HG03097 (cell line): ENCODE measurements around the gene KCNJ6.
"Not testable (repeated sequence)": the region's sequence is repeated elsewhere in the genome, so short reads cannot be mapped to it uniquely, and the experiment has no call there.

Experiments used
- ATAC-seq: cut with Tn5 transposase; IDR thresholded peaks from one replicate; pipeline ENCODE4 v1.9.1; 2021; ENCODE audit not compliant: unreplicated experiment, low FRiP score

KCNJ6 gene

DNA sequence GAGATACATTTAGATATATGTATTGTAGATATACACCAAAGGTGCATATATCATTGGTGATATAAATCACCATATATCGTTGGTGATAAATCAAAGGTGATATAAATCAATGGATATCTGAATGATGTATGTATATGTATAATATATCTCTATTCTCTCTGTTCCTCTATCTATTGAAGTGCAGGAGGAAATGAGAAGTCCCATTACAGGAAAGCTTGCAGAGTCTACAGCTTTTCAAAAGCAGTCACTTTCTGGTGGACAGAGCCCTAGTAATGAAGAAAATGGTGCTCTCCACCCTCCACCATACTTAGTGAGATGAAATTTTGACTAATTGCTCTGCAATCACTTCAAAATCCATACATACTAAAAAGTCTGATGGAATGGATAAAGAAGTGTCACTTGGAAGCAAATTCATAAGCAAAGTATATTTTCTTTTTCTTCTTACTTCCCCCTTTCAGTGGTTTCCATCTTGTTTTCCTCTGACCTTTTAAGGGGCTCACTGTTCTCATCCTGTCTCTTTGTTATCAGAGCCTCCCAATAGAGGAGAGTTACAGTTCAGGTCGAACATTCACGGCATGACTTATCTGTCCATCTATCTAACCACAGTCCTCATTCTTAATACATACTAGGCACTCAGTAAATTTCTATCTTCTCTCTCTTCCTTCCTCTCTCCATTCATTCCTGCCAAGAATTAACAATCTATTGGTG is 227.2 kb downstream of the KCNJ6 start:
- ATAC-seq = no peak

DNA sequence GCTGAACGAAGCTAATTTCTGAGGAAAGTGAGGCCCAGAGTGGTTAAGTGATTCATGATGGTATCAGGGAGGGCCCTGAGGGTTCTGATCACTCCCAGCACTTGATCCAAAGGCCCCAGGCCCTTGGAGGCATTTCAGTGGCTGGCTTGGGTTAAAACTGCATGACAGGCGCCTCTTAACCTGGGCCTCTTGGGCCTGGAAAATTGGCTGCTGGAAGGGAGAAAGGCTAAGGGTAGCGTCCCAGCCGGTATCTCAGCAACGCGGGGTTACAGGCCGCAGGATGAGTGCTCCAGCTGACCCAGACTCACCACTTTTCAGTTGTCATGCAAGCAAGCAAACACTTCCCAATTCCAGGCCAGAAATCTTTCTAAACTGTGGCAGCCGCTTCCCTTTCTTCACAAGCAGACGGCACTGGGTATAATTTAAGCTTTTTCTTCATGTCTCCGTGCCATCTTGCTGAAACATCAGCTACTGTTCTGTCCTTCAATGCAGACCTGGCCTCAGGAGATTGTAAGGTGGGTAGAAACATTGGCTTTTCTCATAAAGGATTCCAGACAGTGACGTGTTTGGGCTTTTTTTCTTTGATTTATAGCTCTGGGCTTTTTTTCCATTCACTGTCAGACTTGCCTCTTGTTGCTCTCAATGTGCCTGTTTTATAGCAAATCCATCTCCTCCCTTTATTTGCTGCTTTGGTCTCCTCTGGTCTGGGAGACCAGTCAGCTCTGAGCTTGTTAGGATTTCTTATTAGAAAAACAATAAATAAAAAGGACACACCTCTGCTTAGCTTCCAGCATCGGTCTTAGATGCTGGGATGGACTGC is 229.1 kb downstream of the KCNJ6 start:
- ATAC-seq = no peak

DNA sequence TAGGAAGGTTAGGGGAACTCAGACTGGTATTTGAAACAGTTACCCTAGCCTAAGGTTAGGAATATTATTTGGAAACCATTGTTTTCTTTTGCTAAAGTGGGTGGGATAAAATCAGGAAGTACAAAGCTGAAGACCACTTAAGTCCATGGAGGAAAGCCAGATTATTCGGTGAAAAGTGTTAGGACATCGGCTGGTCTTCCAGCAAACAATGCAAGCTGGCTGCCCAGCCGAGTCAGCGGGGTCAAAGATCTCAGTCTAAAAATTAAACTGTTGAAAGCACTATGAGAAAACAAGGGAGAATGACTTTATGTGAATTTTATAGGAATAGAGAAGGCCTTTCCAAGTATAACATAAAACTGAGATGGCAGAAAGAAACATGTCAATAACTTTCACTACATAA is 231.7 kb downstream of the KCNJ6 start:
- no peak for ATAC-seq

DNA sequence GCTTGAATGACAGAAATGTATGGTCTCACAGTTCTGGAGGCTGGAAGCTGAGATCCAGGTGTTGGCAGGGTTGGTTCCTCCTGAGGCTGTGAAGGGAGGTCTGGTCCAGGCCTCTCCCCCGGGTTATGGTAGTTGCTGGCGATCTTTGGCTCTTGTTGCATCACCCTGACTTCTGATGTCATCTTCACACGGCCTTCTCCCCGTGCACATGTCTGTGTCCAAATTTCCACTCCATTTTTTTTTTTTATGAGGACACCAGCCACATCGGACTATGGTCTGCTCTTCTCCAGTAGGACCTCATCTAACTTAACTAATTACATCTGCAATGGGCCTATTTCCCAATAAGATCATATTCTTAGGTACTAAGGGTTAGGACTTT is 232.2 kb downstream of the KCNJ6 start:
- ATAC-seq = no peak

DNA sequence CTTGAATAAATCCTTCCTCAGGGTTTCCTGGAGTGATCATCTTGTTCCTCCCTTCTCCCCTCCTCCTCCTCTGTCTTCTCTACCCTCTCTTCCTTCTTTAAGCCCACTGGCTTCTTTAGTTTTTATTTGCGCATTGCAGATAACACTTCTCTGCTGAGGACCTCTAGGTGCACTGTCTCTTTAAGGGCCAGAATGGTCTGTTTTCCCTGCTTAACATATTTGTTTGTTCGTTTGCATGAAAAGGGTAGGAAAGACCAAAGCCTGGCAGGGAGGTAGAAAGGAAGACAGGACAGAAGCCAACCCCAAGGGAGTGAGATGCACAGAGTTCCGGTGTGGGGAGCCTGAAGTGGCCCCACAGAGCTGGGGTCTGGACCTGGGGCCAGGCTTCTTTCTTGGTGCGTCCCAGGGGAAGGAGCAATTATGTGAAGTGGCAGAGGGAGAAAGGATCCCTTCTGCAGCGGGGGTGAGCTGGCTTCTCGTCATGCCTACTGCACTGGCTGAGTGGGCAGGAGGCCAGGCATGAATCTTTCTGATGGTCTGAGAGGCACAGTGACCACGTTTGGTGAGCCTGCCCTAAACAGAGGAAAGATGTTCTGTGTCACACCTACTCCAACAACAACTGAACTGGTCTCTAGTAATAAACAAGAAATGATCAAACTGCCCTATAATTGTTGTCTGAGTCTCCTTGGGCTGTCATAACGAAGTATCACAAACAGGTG is 232.7 kb downstream of the KCNJ6 start:
- no peak for ATAC-seq

DNA sequence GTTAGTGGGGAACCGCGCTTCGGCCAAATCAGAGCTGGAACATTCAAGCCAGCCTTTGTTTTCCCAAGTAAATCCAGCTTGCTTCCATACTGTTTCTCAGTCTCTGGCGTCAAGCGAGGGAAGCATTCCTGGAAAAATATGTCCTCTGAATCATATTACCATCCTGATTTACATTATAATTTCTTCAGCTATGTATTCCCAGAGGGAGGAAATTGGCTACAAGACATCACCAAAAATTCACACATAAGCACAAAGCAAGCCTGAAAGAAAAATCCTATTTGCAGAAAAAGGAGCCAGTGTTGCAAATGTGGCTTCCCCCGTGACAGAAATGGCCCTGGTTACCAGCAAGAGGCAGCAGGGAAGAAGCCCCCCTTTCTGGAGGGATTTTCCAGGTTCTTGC is 233.3 kb downstream of the KCNJ6 start:
- no peak for ATAC-seq

DNA sequence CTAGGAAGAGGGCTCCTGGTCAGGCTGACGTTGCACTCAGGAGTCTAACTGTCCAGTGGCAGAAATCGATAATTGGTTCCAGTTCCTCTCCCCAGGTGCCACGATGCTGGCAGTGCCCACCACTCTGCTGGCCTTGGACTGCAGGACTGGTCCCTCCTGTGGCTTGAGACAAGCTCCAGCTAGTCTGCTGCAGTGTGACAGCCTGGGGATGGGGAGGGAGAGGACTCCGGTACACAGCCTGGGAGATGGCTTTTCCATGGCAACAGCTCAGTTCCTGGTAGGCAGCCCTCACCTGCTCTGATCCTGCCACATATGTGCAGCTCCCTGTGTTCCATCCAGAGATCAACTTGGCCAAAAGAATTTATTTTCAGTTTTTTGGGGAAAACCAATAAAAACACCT is 239.3 kb downstream of the KCNJ6 start:
- ATAC-seq = no peak

DNA sequence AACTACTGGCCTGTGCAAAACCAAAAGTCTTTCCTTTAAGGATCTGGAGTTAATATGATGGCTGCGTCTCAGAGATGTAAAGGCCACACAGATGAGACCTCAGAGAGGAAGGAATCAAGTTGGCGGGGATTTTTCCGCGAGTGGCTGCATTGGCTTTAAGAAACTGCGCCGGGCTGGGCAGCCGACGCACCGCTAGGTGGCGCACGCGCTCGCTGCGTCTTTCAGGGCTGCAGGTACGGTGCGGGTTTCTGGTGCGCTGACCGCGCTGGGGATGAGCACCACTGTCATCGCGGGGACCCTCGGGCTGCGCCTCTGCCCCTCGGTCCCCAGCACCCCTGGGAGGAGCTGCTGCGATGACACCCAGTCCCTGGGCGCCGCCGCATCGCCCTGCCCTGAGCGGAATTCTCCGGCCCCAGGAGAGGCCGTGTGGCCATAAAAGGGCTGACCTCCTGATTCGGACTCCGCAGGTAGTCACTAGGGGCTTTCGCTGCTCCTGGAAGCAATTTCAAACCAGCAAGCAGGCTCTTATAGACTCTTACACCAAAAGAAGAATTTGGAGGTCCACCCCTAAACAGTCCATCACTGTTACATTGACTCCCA is 241.0 kb downstream of the KCNJ6 start:
- no peak for ATAC-seq

DNA sequence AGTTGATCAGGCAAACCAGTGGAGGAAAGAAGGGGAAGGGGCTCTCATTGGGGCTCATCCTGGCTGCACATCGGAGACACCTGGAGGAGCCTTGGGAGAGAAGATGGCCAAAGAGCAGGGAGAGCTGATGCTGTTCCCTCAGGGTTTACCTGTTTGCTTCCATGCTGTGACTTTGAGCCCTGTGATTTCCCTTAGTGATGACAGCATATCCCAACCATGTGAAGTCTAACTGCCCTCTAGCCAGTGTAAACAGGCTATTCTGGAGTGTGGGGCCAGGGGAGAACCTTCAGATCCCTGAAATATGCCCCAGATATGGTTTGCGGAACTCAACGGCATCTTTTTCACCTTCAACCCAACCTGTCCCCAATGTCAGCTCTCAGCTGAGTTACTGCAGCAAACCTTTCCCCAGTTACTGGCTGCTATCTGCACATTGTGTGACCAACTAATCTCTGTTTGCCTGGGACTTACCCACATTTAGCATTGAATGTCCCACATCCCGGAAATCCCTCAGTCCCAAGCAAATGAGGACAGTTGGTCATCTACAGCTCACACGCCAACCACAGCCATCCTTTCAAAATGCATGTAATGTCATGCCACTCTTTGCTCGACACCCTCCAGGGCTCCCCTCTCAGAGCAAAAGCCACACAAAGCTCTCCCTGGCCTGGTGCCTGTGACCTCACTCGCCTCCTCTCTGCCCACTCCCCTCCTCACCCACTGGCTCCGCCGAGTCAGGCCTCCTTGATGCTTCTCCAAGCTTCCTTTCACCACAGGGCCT is 242.3 kb downstream of the KCNJ6 start:
- no peak for ATAC-seq

DNA sequence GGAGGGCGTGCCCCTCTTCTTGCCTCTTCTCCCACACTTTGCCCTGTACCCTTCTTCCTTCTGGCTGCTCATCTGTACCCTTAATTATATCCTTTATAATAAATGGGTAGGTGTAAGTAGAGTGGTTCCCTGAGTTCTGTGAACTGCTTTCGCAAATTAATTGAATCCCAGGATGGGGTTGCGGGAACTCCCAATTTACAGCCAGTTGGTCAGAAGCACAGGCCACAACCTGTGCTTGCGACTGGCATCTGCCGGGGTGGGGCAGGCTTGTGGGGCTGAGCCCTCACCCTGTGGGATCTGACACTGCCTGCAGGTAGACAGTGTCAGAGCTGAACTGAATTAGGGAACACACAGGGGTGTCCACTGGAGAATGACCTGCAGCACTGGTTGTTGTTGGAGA is 244.9 kb downstream of the KCNJ6 start:
- ATAC-seq = no peak

DNA sequence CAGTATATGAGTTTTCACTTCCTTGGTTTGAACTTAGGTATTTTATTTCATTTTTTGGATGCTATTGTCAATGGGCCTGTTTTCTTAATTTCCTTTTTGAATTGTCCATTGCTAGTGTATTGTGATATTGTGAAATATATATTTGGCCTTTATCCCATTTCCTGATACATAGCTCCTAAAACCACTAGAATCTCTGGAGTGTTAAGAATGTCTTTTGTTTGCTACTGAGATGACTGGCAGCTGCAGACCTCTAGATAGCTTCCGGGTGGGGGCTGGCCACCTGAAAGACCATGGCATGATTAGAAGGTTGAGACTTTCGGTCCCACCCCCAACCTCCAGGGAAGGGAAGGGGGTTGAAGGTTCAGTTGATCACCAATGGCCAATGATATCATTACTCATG is 245.4 kb downstream of the KCNJ6 start:
- no peak for ATAC-seq

DNA sequence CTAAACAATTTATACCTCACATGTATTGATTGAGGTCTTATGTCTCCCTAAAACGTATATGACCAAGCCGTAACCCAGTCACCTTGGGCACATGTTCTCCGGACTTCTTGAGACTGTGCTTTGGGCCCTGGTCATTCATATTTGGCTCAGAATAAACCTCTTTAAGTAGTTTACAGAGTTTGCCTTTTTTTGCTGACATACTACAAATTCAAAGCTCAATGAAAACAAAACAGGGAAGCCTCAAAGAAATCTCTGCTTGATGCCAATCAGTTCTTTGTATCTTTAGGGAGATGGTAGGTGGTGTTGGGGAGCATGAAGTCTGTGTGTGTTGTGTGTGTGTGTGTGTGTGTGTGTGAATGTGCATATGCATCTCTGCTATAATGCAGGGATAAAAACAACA is 247.0 kb downstream of the KCNJ6 start:
- no peak for ATAC-seq

DNA sequence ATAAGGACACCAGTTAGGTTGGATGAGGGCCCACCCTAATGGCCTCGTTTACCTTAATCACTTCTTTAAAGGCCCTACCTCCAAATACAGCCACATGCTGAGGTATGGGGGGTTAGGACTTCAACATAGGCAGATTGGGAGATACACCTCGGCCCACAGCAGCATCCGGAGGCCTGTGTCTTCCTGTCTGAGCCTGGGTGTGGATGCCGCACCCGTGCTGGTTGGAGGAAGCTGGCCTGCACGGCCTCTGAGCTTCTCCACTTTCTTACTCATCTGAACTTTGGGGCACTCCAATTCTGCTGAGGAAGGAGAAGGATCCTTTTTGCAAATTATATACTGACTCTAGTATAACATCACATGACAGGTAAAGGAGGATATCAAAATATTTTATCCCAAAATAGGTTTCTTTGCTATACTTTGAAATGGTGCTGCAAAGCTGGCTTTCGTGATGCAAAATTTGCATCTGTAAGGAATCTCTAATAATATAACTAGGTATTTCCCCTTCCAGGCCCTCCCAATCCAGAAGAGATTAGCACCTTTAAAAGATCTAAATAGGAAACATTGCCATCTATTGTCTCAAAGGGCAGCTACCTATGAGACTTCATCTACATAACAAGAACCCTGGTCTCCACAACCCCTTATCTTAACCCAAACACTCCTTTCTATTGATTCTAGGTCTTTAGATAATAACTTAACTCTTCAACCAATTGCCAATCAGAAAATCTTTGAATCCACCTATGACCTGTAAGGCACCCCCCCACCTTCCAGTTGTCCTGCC is 247.6 kb downstream of the KCNJ6 start:
- ATAC-seq = no peak

DNA sequence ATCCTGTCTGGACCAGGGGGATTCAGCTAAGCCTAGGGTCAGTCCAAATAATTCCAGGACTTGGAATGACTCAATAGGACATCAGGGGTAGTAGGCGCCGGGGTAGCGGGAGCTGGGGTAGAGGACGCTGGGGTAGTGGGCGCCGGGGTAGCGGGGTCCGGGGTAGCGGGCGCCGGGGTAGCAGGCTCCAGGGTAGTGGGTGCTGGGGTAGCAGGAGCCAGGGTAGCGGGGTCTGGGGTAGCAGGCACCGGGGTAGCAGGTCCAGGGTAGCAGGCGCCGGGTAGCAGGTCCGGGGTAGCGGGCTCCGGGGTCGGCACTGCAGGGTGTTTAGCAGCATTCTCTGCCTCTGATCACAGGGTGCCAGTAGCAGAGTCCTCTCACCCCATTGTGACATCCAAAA is 248.9 kb downstream of the KCNJ6 start:
- ATAC-seq = no peak

DNA sequence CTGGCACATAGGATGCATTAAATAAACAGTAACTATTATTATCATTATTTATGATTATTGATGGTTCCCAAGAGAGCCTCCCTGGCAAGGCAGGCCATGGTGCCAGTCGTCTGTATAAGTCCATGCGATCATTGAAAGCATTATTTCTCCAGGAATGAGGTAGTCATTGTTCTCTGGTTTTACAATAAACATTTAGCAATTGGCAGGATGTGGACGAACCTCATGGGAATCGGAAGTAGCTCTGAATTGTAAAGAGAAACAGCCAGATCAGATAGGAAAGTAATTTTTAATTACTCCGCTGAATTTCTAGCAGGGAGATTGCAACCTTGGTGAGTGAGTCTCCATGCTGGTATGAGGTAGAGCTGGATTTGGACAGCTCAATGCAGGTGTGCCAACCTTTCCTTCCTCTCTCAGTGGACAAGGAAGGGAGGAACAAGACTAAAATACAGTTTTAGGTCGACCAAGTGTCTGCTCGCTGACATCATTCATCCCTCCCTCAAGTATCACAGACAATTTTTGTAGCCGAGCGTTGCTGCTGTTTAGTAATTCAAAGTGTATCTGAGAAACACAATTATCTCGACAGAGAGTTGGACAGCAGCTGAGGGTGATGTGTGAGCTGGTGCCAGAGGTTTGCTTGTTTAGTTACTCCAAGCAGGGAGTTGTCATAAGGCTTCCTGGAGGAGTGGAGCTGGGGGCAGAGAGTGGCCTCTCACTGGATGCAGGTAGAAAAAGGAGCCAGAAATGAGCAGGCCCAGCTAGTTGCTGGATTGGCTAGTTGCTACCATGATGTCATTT is 250.8 kb downstream of the KCNJ6 start:
- ATAC-seq = no peak

DNA sequence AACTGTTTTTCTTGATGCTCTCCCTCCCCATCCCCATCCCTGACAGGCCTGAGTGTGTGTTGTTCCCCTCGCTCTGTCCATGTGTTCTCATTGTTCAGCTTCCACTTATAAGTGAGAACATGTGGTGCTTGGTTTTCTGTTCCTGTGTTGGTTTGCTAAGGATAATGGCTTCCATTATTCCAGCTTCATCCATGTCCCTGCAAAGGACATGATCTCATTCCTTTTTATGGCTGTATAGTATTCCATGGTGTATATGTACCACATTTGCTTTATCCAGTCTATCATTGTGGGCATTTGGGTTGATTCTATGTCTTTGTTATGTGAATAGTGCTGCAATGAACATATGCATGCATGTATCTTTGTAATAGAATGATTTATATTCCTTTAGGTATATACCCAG is 254.0 kb downstream of the KCNJ6 start:
- not testable (repeated sequence) for ATAC-seq

DNA sequence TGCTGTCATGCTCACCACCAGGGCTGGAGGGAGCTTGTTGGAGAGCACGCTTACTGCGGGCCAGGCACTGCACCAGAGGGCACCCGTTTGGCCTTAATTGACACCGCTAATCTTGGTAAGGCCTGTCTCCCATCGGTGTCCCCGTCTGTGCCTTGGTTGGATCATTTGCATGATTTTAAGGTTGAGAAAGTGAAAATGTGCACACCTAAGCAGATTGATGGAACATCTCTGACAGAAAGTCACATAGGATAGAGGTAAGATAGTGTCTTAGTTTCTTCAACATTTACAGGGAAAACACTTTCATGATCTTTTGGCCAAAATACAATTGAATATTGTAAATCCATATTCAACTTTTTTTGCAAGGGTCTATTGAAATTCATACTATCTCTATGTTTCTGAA is 255.5 kb downstream of the KCNJ6 start:
- no peak for ATAC-seq

DNA sequence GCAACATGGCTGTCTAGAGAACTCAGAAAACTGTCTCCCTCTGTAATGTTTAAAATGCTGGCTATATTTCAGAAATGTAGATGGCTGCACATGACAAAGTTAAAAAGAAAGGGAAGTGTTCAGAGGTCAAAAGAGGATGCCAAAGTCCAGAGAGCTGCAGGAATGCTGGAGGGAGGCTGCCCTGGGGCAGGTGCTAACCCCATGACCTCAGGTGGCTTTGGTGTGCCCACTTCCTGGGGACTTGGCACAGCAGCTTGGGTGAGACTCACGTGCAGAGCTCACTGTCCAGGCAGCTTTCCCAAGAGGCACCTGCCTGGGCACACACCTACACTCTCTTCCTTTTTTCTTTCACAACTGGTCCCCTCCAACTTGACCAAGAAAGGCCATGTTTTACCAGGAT is 256.4 kb downstream of the KCNJ6 start:
- ATAC-seq = no peak
